ENCODE results near the gene IFI27L2. TPM values are rescaled to one million over a fixed set of nuclear protein-coding genes. Genes with fewer than 3 reads are reported as not detected.

IFI27L2 gene
- total RNA-seq, 1 experiment from 2014 or later = 28.6 TPM

DNA sequence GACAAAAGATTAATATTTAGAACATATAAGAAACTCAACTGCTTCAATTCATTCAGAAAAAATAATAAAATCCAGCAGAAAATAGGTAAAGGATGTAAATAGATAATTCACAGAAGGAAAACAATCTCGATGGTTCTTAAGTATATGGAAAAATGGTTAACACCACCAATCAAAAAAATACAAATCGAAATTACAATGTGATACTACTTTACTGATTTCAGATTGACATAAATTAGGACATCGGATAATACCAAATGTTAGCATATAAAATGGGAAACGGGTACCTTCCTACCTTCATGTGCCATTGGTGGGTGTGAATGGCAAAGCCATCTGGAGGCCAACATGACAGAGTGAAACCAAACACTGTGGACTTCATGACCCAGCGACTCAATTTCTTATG is 43.1 kb upstream of the IFI27L2 start:
- Histone ChIP-seq H4K8ac (replicated peaks; ENCODE audit: insufficient read length, low read depth, low read length) (no peak overlapping the region), H3K9ac (ENCODE audit: extremely low read depth, insufficient read length, low read length) (no peak overlapping the region), H2BK15ac (ENCODE audit: low read depth, low read length) (no peak overlapping the region), H3K4me2 (ENCODE audit: insufficient read depth, insufficient read length, low read length) (peak overlapping the region; percentile 55), H3K23ac (ENCODE audit: insufficient read length, low read depth, low read length) (no peak overlapping the region), H2BK20ac (ENCODE audit: low read depth, low read length, poor library complexity, severe bottlenecking) (no peak overlapping the region), H2BK5ac (ENCODE audit: insufficient read length, low read length) (no peak overlapping the region), H4K91ac (ENCODE audit: insufficient read length, low read depth, low read length) (no peak overlapping the region), H3K4me1 (ENCODE audit: insufficient read depth, low read length) (0 out of 2 replicates have a peak, but pooled peaks cover 3% of the 10 kb centered on the region), H2AFZ (ENCODE audit: low read length) (no peak overlapping the region), H3K27me3 (ENCODE audit: insufficient read depth, low read length) (no peaks in the 10 kb centered on the region; the same call in 1 of the 2 replicates), H3K9me3 (ENCODE audit: control insufficient read depth, low read depth, low read length) (no peaks in the 10 kb centered on the region), H3K79me1 (ENCODE audit: insufficient read depth, low read depth, low read length, poor library complexity, severe bottlenecking) (no peaks in the 10 kb centered on the region), H3K79me2 (ENCODE audit: insufficient read depth, low read length) (peaks cover 3% of the 10 kb centered on the region; the same call in 1 of the 2 replicates), H3K27ac (ENCODE audit: insufficient read length, low read depth, low read length) (no peak overlapping the region), H4K5ac (ENCODE audit: insufficient read length, low read depth, low read length) (no peak overlapping the region), H3K23me2 (ENCODE audit: insufficient read length, low read depth, low read length, poor library complexity, severe bottlenecking) (peaks cover 11% of the 10 kb centered on the region), H3T11ph (ENCODE audit: low read length) (no peak overlapping the region), H2BK12ac (ENCODE audit: insufficient read length, low read depth, low read length) (no peak overlapping the region), H3K18ac (ENCODE audit: insufficient read length, low read depth, low read length) (no peak overlapping the region), H3K14ac (ENCODE audit: insufficient read depth, low read length) (no peak overlapping the region), H4K20me1 (ENCODE audit: control insufficient read depth, insufficient read depth, insufficient read length) (no peaks in the 10 kb centered on the region), H3K4ac (ENCODE audit: low read depth, low read length) (no peak overlapping the region), H3K56ac (ENCODE audit: insufficient read length, low read depth, low read length) (no peak overlapping the region), H2AK5ac (ENCODE audit: insufficient read length, low read length) (no peak overlapping the region), H2BK120ac (ENCODE audit: low read depth, low read length, poor library complexity, severe bottlenecking) (no peak overlapping the region)
- no peak for DNase-seq
- TF ChIP-seq, protein P1, sequence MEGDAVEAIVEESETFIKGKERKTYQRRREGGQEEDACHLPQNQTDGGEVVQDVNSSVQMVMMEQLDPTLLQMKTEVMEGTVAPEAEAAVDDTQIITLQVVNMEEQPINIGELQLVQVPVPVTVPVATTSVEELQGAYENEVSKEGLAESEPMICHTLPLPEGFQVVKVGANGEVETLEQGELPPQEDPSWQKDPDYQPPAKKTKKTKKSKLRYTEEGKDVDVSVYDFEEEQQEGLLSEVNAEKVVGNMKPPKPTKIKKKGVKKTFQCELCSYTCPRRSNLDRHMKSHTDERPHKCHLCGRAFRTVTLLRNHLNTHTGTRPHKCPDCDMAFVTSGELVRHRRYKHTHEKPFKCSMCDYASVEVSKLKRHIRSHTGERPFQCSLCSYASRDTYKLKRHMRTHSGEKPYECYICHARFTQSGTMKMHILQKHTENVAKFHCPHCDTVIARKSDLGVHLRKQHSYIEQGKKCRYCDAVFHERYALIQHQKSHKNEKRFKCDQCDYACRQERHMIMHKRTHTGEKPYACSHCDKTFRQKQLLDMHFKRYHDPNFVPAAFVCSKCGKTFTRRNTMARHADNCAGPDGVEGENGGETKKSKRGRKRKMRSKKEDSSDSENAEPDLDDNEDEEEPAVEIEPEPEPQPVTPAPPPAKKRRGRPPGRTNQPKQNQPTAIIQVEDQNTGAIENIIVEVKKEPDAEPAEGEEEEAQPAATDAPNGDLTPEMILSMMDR (conservative IDR thresholded peaks at IDR 0.05) = no peak
- Mint-ChIP-seq H3K27me3 (ENCODE audit: low read depth) (peaks cover 46% of the 10 kb centered on the region), H3K27ac (no peak overlapping the region), H3K9me3 (no peaks in the 10 kb centered on the region), H3K4me1 (peaks cover 28% of the 10 kb centered on the region in 2 experiments), H3K4me3 (peak overlapping the region; percentile 76 to 93), H3K36me3 (ENCODE audit: insufficient read depth in 1 of 3, low read depth in 3 of 3) (peaks cover 0 to 5% (median 0%) of the 10 kb centered on the region in 3 experiments; a peak in 1 of 7 replicates)
- no CpG with 5 or more reads among the region's 5 CpGs for WGBS (ENCODE audit: extremely low coverage, insufficient read length, low lambda C conversion rate)
